GM10266 (cell line): ENCODE measurements around the gene NOPCHAP1.

Source experiments
- DNase-seq: peaks from one replicate; pipeline ENCODE4 v3.0.0; 2012; ENCODE audit errors: extremely low spot score
- CTCF ChIP-seq: IDR thresholded peaks from 2 replicates; pipeline ENCODE4 v1.5.1; 2012; ENCODE audit warnings: mild to moderate bottlenecking, low read depth; ENCODE audit not compliant: control insufficient read depth, insufficient read depth; ENCODE audit errors: missing control alignments

NOPCHAP1 gene

GRCh38 chr12:104964856-104965205, 21.3 kb upstream of the NOPCHAP1 start:
- no peak for TF ChIP-seq CTCF
- no peak for DNase-seq

GRCh38 chr12:104966677-104967076, 19.4 kb upstream of the NOPCHAP1 start:
- DNase-seq = no peak
- no peak for TF ChIP-seq CTCF

- no peak for TF ChIP-seq CTCF
Measured at GRCh38 chr12:104969343-104969742, 16.8 kb upstream of the NOPCHAP1 start.

DNA sequence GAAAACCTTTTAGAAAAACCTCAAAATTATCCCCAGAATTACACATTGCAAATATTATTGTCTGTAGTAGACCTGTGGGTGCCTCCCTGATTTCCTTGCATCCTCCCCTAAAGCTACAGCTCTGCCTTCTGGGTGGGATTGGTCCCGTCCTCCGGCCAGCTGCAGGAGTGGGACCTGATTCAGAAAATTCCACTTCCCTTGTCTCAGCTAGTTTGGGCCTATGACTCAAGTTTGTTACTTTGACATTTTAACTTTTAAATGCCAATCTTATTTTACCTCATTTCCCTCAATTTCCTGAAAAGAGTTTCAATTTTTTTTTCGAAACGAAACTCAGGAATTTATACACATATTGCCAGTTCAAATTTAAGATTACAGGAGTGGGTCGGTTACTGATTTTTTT, 14.8 kb upstream of the NOPCHAP1 start:
- TF ChIP-seq CTCF = no peak
- no peak for DNase-seq

More at GRCh38 chr12:104969343-104969742, 16.8 kb upstream of the NOPCHAP1 start:
- DNase-seq = no peak

GRCh38 chr12:104973250-104973649, 12.9 kb upstream of the NOPCHAP1 start:
- no peak for DNase-seq
- no peak for TF ChIP-seq CTCF

DNA sequence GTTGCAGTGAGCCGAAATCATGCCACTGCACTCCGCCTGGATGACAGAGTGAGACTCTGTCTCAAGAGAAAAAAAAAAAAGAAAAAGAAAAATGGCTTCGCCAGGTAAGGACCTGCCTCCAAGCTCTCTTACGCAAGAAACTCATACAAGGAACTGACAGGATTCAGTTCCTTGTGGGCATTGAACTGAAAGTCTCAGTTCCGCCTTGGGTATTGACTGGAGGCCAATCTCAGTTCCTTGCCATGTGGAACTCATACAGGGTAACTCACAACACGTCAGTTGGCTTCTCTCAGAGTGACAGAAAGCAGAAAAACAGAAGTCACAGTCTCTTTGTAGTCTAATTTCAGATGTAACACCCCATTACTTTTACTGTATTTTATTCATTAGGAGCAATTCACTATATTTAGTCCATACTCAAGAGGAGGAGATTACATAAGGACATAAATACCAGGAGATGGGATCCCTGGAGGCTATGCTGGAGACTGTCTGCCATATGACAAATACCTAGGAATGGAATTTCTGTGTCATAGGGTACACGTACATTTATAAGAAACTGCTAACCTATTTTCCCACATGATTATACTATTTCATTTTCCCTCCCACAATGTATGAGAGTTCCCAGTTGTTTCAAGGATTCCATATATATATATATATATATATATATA, 11.4 kb upstream of the NOPCHAP1 start:
- DNase-seq = peak; percentile 47

More for the DNA sequence above, 11.4 kb upstream of the NOPCHAP1 start:
- TF ChIP-seq CTCF = no peak
